ENCODE results near the gene DMD.

DNA sequence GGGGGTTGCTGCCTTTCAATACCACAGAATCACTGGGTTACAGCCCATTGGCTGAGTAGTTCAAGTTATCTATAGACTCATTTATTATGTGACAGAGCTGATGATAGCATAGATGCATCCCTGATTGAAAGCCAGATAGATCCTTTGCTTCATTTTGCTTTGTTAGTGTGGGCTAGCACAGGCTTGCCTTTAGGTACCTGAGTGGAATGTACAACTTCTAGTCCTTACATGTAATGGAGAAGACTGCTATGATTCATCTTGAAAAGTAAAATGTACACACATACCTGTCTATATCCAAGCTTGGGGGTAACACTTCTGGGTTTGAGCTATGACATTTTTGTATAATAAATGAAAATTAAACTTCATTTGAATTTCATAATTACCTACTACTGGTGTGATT is 1913.5 kb downstream of the DMD start:
- no peak for TF ChIP-seq EP300 (IDR thresholded peaks at IDR 0.05)
- TF ChIP-seq, protein P1, sequence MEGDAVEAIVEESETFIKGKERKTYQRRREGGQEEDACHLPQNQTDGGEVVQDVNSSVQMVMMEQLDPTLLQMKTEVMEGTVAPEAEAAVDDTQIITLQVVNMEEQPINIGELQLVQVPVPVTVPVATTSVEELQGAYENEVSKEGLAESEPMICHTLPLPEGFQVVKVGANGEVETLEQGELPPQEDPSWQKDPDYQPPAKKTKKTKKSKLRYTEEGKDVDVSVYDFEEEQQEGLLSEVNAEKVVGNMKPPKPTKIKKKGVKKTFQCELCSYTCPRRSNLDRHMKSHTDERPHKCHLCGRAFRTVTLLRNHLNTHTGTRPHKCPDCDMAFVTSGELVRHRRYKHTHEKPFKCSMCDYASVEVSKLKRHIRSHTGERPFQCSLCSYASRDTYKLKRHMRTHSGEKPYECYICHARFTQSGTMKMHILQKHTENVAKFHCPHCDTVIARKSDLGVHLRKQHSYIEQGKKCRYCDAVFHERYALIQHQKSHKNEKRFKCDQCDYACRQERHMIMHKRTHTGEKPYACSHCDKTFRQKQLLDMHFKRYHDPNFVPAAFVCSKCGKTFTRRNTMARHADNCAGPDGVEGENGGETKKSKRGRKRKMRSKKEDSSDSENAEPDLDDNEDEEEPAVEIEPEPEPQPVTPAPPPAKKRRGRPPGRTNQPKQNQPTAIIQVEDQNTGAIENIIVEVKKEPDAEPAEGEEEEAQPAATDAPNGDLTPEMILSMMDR (IDR thresholded peaks at IDR 0.05), result no peak
- no peak for TF ChIP-seq BHLHE40 (IDR thresholded peaks at IDR 0.05; ENCODE audit: low read depth, low read length)
- TF ChIP-seq, protein P2, sequence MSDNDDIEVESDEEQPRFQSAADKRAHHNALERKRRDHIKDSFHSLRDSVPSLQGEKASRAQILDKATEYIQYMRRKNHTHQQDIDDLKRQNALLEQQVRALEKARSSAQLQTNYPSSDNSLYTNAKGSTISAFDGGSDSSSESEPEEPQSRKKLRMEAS (IDR thresholded peaks at IDR 0.05), result no peak

All from A549 (cell line).